Heart right ventricle (tissue), 16 donors: ENCODE results near the gene MYO5A. TPM values are rescaled to one million over a fixed set of nuclear protein-coding genes. Genes with fewer than 3 reads are reported as not detected.

Source experiments
- ATAC-seq, 8 donors: fragments of 200-7000 bp; cut with Tn5 transposase; one replicate each; pipeline ENCODE4 v1.9.1; 2020; ENCODE audit warnings: mild to moderate bottlenecking in 8 of 8, moderate library complexity in 8 of 8, moderate number of reproducible peaks in 1 of 8
- DNase-seq, 2 donors: peaks; one replicate each; pipeline ENCODE4 v3.0.0-alpha.2; 2020
- H3K27ac ChIP-seq, 10 donors: fragments of 200-600 bp; sonication (generic) in 2 of 10; one replicate each; pipeline versions ENCODE4 v1.5.0 to v1.8.0; 2020 to 2022; ENCODE audit warnings: mild to moderate bottlenecking in 3 of 10
- H3K27me3 ChIP-seq, 7 donors: fragments of 200-600 bp; one replicate each; pipeline ENCODE4 v1.8.0; 2021 to 2022; ENCODE audit warnings: mild to moderate bottlenecking in 2 of 7
- H3K36me3 ChIP-seq, 9 donors: fragments of 200-600 bp; sonication (generic) in 1 of 9; one replicate each; pipeline versions ENCODE4 v1.5.0 to v1.8.0; 2020 to 2022; ENCODE audit warnings: mild to moderate bottlenecking in 2 of 9
- H3K4me1 ChIP-seq, 9 donors: fragments of 200-600 bp; sonication (generic) in 1 of 9; one replicate each; pipeline versions ENCODE4 v1.5.0 to v1.8.0; 2020 to 2022; ENCODE audit warnings: mild to moderate bottlenecking in 4 of 9
- H3K4me3 ChIP-seq, 10 donors: fragments of 200-600 bp; sonication (generic) in 2 of 10; one replicate each; pipeline versions ENCODE4 v1.5.0 to v1.8.0; 2020 to 2022; ENCODE audit warnings: mild to moderate bottlenecking in 7 of 10, moderate library complexity in 2 of 10
- H3K9me3 ChIP-seq, 11 donors: fragments of 200-600 bp in 10 of 11; sonication (generic) in 2 of 11; one replicate each; pipeline versions ENCODE4 v1.5.0 to v1.8.0; 2013 to 2022; ENCODE audit warnings: mild to moderate bottlenecking in 2 of 11, control low read depth in 1 of 11, moderate library complexity in 1 of 11
- CTCF ChIP-seq, 9 donors: fragments of 200-600 bp; sonication (generic) in 2 of 9; IDR thresholded peaks; one replicate each; pipeline versions ENCODE4 v1.5.0 to v1.8.0; 2021 to 2022; ENCODE audit warnings: antibody characterized with exemption in 9 of 9, mild to moderate bottlenecking in 5 of 9, moderate library complexity in 1 of 9
- WGBS, 2 donors: extraction: QIAGEN DNeasy Blood & Tissue Kit; methylation state at CpG; one replicate each; pipeline ENCODE4 v1.1.7; 2013; ENCODE audit warnings: inconsistent platforms in 1 of 2; 5-methylcytosine and 5-hydroxymethylcytosine counted together
- intact Hi-C, 10 donors: fragments of 100-400 bp; cut with DNase I; formaldehyde crosslinking; loops; one replicate each; pipeline versions ENCODE4 v1.11.1 to v1.14.2; 2022
- polyA plus RNA-seq, 2 donors: library from polyadenylated mRNA; stranded (reverse); fragments of 200-250 nt; gene quantifications; one replicate each; pipeline ENCODE4 v1.2.3, GENCODE V29; 2013
- total RNA-seq, 10 donors: library from RNA; stranded (reverse); fragmentation: NEBNext Ultra II Directional in 3 of 10; extraction: Animal tissue kit (Norgen Biotek cat#: 25700) in 3 of 10; gene quantifications; one replicate each; pipeline versions ENCODE4 v1.2.1 to v1.2.4, GENCODE V29; 2021 to 2023
- donor health status: Arrhythmogenic right ventricular cardiomyopathy.
- donor health status: ischemic (EF 13 %, LVEDD 7.1; RV severe dilation, severe dysfunction).
- donor health status: healthy with polysubstance abuse.
- donor health status: DM: no; HTN: yes; CAD: no.
- donor health status: DM: no; HTN: no; CAD: no.
- donor health status: ischemic (EF 25% LVEDD 6.9; RV normal size, moderate dysfunction).
- donor health status: ischemic (EF 25% LVEDD 5.7; RV mildly dilated, moderate dysfunction).
- donor health status: healthy.
- donor health status: DM: yes; HTN: yes; CAD: no.
- donor health status: Ischemic cardiomyopathy.
- donor health status: ischemic (EF 35%, LVEDD 5.7; RV mildly dilated, moderate dysfunction).
- donor health status: nonischemic (EF 11% LVEDD 7.7; RV severe dilation, severe dysfunction).
- donor health status: DM: yes; HTN: yes; CAD: no.
- donor health status: PGD.
- donor health status: ischemic (EF 29% LVEDD 5.4; RV normal size, mild dysfunction).
- donor health status: nonischemic (EF 23%, LVEDD 6.1; RV moderate dilation, normal function).

MYO5A gene
- total and polyA plus RNA-seq, 12 donors: 3.1 to 15.7 (median 6.3) TPM

- no peak for TF ChIP-seq CTCF (IDR thresholded peaks at IDR 0.05)
- Histone ChIP-seq H3K4me1 (peaks cover 0 to 20% (median 9%) of the 10 kb centered on the region in 9 donors), H3K27me3 (no peaks in the 10 kb centered on the region), H3K36me3 (peaks cover 0 to 96% (median 12%) of the 10 kb centered on the region in 9 donors), H3K4me3 (no peak overlapping the region), H3K9me3 (peaks cover 0 to 4% (median 0%) of the 10 kb centered on the region in 11 donors), H3K27ac (peak overlapping the region in 3 of 10 donors; percentile 24 to 59 (median 30))
- ATAC-seq: peak in 4 of 8 donors; percentile 47 to 79 (median 63)
- DNase-seq: no peak
- WGBS, 2 donors: 80 to 91% methylated on average over 3 of the region's 3 CpGs
- intact Hi-C loops: no loop called here
Observed at GRCh38 chr15:52369455-52369854, 159.2 kb downstream of the MYO5A start.

- intact Hi-C loops: no loop called here
Observed at GRCh38 chr15:52369030-52369429, 159.7 kb downstream of the MYO5A start.

GRCh38 chr15:52368402-52368801 lies 160.3 kb downstream of the MYO5A start:
- no peak for ATAC-seq
- no peaks in the 10 kb centered on the region for H3K27me3 ChIP-seq
- no peak overlapping the region for H3K27ac ChIP-seq
- H3K4me3 ChIP-seq: no peak overlapping the region
- no peak for DNase-seq
- peaks cover 0 to 20% (median 9%) of the 10 kb centered on the region in 9 donors for H3K4me1 ChIP-seq
- peaks cover 0 to 96% (median 8%) of the 10 kb centered on the region in 9 donors for H3K36me3 ChIP-seq
- H3K9me3 ChIP-seq: no peaks in the 10 kb centered on the region
- intact Hi-C loops: no loop called here
- no peak for TF ChIP-seq CTCF (IDR thresholded peaks at IDR 0.05)
- WGBS, 2 donors: 78 to 85% methylated on average over 3 of the region's 3 CpGs

More at GRCh38 chr15:52369030-52369429, 159.7 kb downstream of the MYO5A start:
- Histone ChIP-seq H3K4me3 (no peak overlapping the region), H3K27ac (peak overlapping the region in 1 of 10 donors; percentile 30), H3K4me1 (peaks cover 0 to 20% (median 9%) of the 10 kb centered on the region in 9 donors), H3K36me3 (peaks cover 0 to 96% (median 8%) of the 10 kb centered on the region in 9 donors), H3K9me3 (no peaks in the 10 kb centered on the region), H3K27me3 (no peaks in the 10 kb centered on the region)
- DNase-seq (no peak), ATAC-seq (peak in 2 of 8 donors; percentile 51 to 54)
- TF ChIP-seq CTCF (IDR thresholded peaks at IDR 0.05): no peak
- 69 to 82% methylated on average over 3 of the region's 3 CpGs for WGBS, 2 donors

GRCh38 chr15:52362497-52362896 lies 166.2 kb downstream of the MYO5A start:
- Histone ChIP-seq H3K27me3 (no peaks in the 10 kb centered on the region), H3K27ac (peak overlapping the region in 2 of 10 donors; percentile 22 to 28), H3K4me1 (peaks cover 0 to 23% (median 0%) of the 10 kb centered on the region in 9 donors), H3K36me3 (peaks cover 0 to 93% (median 0%) of the 10 kb centered on the region in 9 donors), H3K4me3 (no peak overlapping the region), H3K9me3 (no peaks in the 10 kb centered on the region)
- TF ChIP-seq CTCF (IDR thresholded peaks at IDR 0.05): no peak
- intact Hi-C loops: no loop called here
- DNase-seq (no peak), ATAC-seq (peak; percentile 49 to 94 (median 64))
- WGBS, 2 donors: 75 to 78% methylated on average over 3 of the region's 3 CpGs
